PFSK-1 (cell line): ENCODE data around the gene BAHCC1.

Source experiments
- FOXP2 ChIP-seq: optimal IDR thresholded peaks from 2 replicates; pipeline ENCODE3; 2011; ENCODE audit warnings: borderline replicate concordance, control low read depth, inconsistent platforms; ENCODE audit not compliant: insufficient read depth; ENCODE audit errors: extremely low read length, extremely low read depth
- POLR2AphosphoS5 ChIP-seq: IDR thresholded peaks from 2 replicates; pipeline ENCODE4 v1.6.1; 2012; ENCODE audit warnings: low read depth, mild to moderate bottlenecking, control low read depth, low read length, moderate library complexity
- SIN3A ChIP-seq: IDR thresholded peaks from 2 replicates; pipeline ENCODE4 v1.6.1; 2012; ENCODE audit warnings: mild to moderate bottlenecking, low read length, moderate library complexity, borderline replicate concordance; ENCODE audit not compliant: insufficient read depth
- TAF1 ChIP-seq: IDR thresholded peaks from 2 replicates; pipeline ENCODE4 v1.6.1; 2012; ENCODE audit warnings: low read length, control low read depth, borderline replicate concordance; ENCODE audit not compliant: insufficient read depth
- TF ChIP-seq, protein P1 (sequence below), 2 experiments: IDR thresholded peaks; 2 replicates each; pipeline versions ENCODE4 v1.6.1 to v1.8.0; 2011 to 2012; ENCODE audit warnings: low read depth in 2 of 2, low read length in 2 of 2, control low read depth in 1 of 2, inconsistent platforms in 1 of 2, mild to moderate bottlenecking in 1 of 2, moderate library complexity in 1 of 2; ENCODE audit not compliant: insufficient read depth in 1 of 2

BAHCC1 gene

DNA sequence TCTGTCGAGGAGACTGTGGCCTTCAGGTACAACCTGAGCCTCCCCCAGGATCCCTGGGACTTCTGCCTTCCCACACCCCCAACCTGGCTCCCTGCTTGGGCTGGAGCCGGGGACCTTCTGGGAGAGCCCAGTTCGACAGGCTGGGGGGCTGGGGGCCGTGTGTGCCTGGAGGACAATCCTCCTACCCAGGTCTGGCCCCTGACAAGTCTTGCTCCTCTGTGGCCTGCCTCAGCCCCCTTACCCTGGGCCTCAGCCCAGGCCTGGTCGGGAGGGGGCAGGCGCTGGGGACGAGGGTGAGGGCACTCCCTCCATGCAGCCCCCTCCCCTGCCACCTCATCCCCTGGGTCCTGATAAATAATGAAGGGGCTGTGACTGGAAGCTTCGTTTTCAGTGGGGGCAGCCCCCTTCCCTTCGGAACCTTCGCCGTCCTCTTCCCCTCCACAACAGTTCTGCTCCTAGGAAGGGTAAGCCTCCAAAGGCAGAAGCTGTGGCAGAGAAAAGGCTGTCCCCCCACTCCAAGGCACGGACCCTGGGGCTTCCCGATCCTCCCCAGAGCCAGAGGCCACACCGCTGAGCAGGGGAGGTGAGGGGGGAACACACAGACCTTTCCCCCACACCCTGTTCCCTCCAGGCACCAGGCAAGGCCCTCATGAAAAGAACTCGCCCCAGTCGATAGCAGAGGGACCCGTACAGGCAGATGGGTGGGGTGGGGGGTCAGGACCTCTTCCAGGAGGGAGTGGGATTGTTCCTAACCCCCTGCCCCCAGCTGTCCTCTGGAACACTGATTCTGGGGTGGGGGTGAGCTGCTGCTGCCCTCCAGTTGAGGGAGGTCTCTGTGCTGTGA, 5.0 kb upstream of the BAHCC1 start:
- no peak for TF ChIP-seq TAF1
- TF ChIP-seq, protein P1, sequence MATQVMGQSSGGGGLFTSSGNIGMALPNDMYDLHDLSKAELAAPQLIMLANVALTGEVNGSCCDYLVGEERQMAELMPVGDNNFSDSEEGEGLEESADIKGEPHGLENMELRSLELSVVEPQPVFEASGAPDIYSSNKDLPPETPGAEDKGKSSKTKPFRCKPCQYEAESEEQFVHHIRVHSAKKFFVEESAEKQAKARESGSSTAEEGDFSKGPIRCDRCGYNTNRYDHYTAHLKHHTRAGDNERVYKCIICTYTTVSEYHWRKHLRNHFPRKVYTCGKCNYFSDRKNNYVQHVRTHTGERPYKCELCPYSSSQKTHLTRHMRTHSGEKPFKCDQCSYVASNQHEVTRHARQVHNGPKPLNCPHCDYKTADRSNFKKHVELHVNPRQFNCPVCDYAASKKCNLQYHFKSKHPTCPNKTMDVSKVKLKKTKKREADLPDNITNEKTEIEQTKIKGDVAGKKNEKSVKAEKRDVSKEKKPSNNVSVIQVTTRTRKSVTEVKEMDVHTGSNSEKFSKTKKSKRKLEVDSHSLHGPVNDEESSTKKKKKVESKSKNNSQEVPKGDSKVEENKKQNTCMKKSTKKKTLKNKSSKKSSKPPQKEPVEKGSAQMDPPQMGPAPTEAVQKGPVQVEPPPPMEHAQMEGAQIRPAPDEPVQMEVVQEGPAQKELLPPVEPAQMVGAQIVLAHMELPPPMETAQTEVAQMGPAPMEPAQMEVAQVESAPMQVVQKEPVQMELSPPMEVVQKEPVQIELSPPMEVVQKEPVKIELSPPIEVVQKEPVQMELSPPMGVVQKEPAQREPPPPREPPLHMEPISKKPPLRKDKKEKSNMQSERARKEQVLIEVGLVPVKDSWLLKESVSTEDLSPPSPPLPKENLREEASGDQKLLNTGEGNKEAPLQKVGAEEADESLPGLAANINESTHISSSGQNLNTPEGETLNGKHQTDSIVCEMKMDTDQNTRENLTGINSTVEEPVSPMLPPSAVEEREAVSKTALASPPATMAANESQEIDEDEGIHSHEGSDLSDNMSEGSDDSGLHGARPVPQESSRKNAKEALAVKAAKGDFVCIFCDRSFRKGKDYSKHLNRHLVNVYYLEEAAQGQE (IDR thresholded peaks at IDR 0.05; ENCODE audit: insufficient read depth in 1 of 2, low read depth in 2 of 2, low read length in 2 of 2) = no peak
- TF ChIP-seq POLR2AphosphoS5 = no peak
- TF ChIP-seq SIN3A = no peak
- TF ChIP-seq FOXP2 = no peak

DNA sequence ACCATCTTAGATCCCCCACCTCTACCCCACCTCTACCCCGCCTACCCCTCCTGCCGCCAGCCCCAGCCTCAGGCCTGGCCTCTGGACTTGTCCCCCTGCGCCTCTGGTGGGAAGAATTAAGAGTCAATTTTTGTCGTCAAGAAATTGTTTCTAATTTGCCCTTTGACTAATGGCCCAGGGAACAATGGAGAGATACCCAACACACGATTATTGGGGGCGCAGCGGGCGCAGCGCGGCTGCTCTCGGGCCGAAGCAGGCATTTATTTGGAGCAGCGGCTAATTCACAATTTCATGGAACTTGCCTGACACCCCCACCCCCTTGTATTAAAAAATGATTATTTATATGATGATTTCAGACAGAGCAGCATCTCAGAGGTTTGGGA, 4.4 kb upstream of the BAHCC1 start:
- peak; percentile 30; the same call in 1 of the 2 replicates for TF ChIP-seq POLR2AphosphoS5
- TF ChIP-seq SIN3A = no peak
- TF ChIP-seq, protein P1 (IDR thresholded peaks at IDR 0.05; ENCODE audit: insufficient read depth in 1 of 2, low read depth in 2 of 2, low read length in 2 of 2) = no peak
- TF ChIP-seq FOXP2 = no peak

DNA sequence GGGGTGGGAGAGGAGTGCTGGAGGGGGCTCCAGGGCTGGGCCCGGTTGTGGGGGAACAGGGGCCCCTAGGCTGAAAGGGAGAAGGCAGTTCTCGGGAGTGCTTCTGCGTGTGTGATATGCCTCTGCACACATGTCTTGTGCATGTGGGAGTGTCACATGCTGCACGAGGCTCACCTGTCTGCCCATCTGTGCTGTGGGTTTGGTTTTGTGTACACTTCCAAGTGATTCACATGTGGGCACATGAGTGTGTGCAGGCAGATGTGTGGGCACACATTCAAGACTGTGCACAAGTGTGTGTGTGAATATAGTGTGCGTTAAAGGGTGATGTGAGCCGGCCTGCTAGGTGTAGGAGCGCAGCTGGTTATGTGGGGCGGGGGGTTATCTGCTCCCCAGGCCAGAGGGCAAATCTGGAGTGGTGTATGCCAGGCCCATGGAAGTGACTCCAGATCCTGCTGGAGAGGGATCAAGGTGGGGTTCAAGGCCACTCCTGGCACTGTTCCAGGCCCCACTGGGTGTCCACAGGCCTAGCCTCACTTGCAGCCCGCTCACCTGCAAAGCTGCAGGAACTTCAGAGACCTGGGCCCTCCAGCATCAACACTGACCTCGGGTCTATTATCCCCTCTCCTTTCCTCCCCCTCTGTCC, 3.8 kb upstream of the BAHCC1 start:
- no peak for TF ChIP-seq SIN3A
- TF ChIP-seq TAF1 = no peak
- TF ChIP-seq, protein P1 (IDR thresholded peaks at IDR 0.05; ENCODE audit: insufficient read depth in 1 of 2, low read depth in 2 of 2, low read length in 2 of 2) = no peak
- no peak for TF ChIP-seq POLR2AphosphoS5
- no peak for TF ChIP-seq FOXP2

DNA sequence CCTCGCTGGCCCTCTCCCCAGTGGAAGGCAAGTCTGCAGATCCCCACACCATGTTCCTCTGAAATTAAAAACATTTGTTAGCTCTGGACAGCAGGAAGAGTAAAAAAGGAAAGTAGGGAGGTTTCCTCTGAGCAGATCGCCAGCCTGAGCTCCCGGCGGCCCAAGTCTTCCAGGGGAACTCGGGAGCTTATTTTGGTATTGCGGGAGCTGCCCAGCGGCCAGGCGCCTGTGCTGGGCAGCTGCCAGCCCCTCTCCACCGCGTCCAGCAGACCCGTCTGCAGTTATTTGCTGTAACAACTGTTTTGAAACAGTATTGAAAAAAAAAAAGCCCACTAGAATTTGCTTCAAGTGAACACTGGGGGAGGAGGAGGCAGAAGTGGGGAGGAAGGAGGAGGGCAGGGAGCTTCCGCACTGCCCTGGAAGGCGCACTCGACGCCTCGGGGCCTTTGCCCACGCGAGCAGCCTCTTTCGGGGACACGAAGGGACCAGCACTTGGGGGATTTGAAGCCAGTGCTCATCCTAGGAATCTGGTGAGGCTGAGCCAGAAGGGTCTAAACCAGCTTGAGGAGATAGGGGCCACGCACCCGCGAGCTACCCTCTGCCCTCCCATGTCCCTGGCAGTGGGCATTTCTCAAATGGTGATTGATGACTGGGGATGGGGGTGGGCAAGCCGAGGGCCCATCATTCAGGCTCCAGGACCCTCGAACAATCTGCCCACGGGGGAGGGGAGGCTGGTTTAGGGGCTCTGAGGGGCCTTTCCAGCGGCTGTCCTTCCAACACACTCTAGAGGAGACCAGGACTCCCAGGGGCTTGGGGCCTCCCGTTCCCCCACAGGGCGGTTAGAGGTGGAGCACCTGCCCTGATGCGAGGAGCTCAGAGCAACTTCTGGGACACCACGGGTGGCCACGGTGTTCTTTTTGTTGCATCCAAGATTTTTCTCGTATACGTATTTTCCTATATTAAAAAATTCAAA, 3.0 kb upstream of the BAHCC1 start:
- TF ChIP-seq SIN3A = peak; percentile 13; the same call in 1 of the 2 replicates
- TF ChIP-seq, protein P1 (IDR thresholded peaks at IDR 0.05; ENCODE audit: insufficient read depth in 1 of 2, low read depth in 2 of 2, low read length in 2 of 2) = no peak
